VCaP (cell line): ENCODE data around the gene TNFRSF25.
"Not testable (repeated sequence)": the region's sequence is repeated elsewhere in the genome, so short reads cannot be mapped to it uniquely, and the experiment has no call there.

ENCODE experiments used
- H3K27ac ChIP-seq: fragments of 450-650 bp; 2 replicates; pipeline ENCODE4 v1.5.1; 2017
- CTCF ChIP-seq: fragments of 450-650 bp; conservative IDR thresholded peaks from 2 replicates; pipeline ENCODE4 v1.5.1; 2017; ENCODE audit warnings: mild to moderate bottlenecking, moderate library complexity

The TNFRSF25 gene

GRCh38 chr1:6444377-6444776, 21.6 kb downstream of the TNFRSF25 start:
- H3K27ac ChIP-seq, result no peak overlapping the region
- no peak for TF ChIP-seq CTCF

- TF ChIP-seq CTCF, result no peak
- H3K27ac ChIP-seq, result no peak overlapping the region
Observed at GRCh38 chr1:6443339-6444115, 22.4 kb downstream of the TNFRSF25 start.

- TF ChIP-seq CTCF, result no peak
- H3K27ac ChIP-seq, result no peak overlapping the region
Observed at GRCh38 chr1:6441586-6441985, 24.4 kb downstream of the TNFRSF25 start.

GRCh38 chr1:6440198-6441126, 25.5 kb downstream of the TNFRSF25 start:
- no peak overlapping the region for H3K27ac ChIP-seq
- TF ChIP-seq CTCF, result peak; percentile 24; the same call in 1 of the 2 replicates

- no peak overlapping the region for H3K27ac ChIP-seq
- TF ChIP-seq CTCF, result peak; percentile 97
Observed at GRCh38 chr1:6438047-6438525, 27.9 kb downstream of the TNFRSF25 start.

- not testable (repeated sequence) for H3K27ac ChIP-seq
- peak; percentile 62 for TF ChIP-seq CTCF
Observed at GRCh38 chr1:6437012-6437700, 28.8 kb downstream of the TNFRSF25 start.

- H3K27ac ChIP-seq, result not testable (repeated sequence)
Observed at GRCh38 chr1:6436277-6436676, 29.7 kb downstream of the TNFRSF25 start.
